Activated B cell treated with CpG ODN at 0.5 μM for 24 hours (primary cell): ENCODE data around the gene SLC25A5. TPM values are rescaled to one million over a fixed set of nuclear protein-coding genes. Genes with fewer than 3 reads are reported as not detected.
"Not testable (repeated sequence)": the region's sequence is repeated elsewhere in the genome, so short reads cannot be mapped to it uniquely, and the experiment has no call there.

Experiments
- ATAC-seq: fragments of 200-7000 bp; cut with Tn5 transposase; one replicate; pipeline ENCODE4 v1.10.0; 2021; ENCODE audit warnings: low read depth, mild to moderate bottlenecking, moderate library complexity
- CTCF ChIA-PET: fragments of 350-600 bp; sonication (Branson Sonifier 250); formaldehyde crosslinking; loops from one replicate; lab custom pipeline; 2021; ENCODE audit warnings: antibody characterized with exemption; lab: Charles Lee
- POLR2A ChIA-PET: fragments of 350-600 bp; sonication (Branson Sonifier 250); formaldehyde crosslinking; loops from one replicate; lab custom pipeline; 2021; ENCODE audit warnings: antibody characterized with exemption; lab: Charles Lee
- DNase-seq: peaks from one replicate; pipeline ENCODE4 v3.0.0; 2022
- H3K27ac Mint-ChIP-seq: one replicate; pipeline ENCODE4 v1.8.0; 2020; ENCODE audit warnings: mixed read lengths
- H3K27me3 Mint-ChIP-seq: one replicate; pipeline ENCODE4 v1.8.0; 2021; ENCODE audit warnings: mixed read lengths
- H3K36me3 Mint-ChIP-seq: one replicate; pipeline ENCODE4 v1.8.0; 2021; ENCODE audit warnings: low read depth, mixed read lengths
- H3K4me1 Mint-ChIP-seq: one replicate; pipeline ENCODE4 v1.8.0; 2021; ENCODE audit warnings: mixed read lengths
- H3K4me3 Mint-ChIP-seq: one replicate; pipeline ENCODE4 v1.8.0; 2020; ENCODE audit warnings: mild to moderate bottlenecking, mixed read lengths
- H3K9me3 Mint-ChIP-seq: one replicate; pipeline ENCODE4 v1.8.0; 2020; ENCODE audit warnings: mixed read lengths
- intact Hi-C: fragments of 100-400 bp; cut with micrococcal nuclease; formaldehyde crosslinking; loops from one replicate; pipeline ENCODE4 v1.15.1; 2024
- total RNA-seq: library from RNA; stranded (reverse); gene quantifications from 2 replicates; pipeline ENCODE4 v1.2.3, GENCODE V29; 2022
- TF ChIP-seq, protein P1 (sequence below): fragments of 200-600 bp; IDR thresholded peaks from one replicate; pipeline ENCODE4 v1.8.0; 2022; ENCODE audit warnings: antibody characterized with exemption, mild to moderate bottlenecking

SLC25A5 gene
- total RNA-seq, 1 donor from 2014 or later = 300 TPM

DNA sequence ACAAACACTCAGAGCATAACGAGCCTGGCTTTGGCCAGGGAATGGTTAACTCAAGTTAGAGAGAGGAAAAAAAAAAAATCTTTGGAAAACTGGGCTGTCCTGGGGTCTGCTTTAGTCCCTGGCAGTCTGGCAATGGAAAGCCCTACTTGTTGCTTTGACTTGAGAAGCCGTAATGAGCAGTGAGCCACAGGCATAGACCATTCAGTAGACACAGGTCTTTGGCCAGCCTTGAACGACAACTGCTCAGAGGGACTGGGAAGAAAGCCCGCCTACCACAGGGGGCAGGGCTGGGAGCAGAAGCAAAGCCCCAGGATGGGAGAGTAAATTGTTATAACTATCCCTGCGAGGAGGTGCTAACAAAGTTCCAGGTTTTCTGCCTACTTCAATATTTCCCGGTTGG, 43.2 kb upstream of the SLC25A5 start:
- intact Hi-C loops = loop anchor here (5.0 kb wide), 1 partner anchor 42 kb away; the partner anchor contains the start of gene SLC25A5
- peaks cover 13% of the 10 kb centered on the region for H3K36me3 Mint-ChIP-seq
- CTCF ChIA-PET = no interaction called here
- H3K9me3 Mint-ChIP-seq = no peaks in the 10 kb centered on the region
- DNase-seq = no peak
- peak overlapping the region; percentile 41 for H3K27ac Mint-ChIP-seq
- H3K4me1 Mint-ChIP-seq = peaks cover 31% of the 10 kb centered on the region
- TF ChIP-seq, protein P1, sequence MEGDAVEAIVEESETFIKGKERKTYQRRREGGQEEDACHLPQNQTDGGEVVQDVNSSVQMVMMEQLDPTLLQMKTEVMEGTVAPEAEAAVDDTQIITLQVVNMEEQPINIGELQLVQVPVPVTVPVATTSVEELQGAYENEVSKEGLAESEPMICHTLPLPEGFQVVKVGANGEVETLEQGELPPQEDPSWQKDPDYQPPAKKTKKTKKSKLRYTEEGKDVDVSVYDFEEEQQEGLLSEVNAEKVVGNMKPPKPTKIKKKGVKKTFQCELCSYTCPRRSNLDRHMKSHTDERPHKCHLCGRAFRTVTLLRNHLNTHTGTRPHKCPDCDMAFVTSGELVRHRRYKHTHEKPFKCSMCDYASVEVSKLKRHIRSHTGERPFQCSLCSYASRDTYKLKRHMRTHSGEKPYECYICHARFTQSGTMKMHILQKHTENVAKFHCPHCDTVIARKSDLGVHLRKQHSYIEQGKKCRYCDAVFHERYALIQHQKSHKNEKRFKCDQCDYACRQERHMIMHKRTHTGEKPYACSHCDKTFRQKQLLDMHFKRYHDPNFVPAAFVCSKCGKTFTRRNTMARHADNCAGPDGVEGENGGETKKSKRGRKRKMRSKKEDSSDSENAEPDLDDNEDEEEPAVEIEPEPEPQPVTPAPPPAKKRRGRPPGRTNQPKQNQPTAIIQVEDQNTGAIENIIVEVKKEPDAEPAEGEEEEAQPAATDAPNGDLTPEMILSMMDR = no peak
- no peaks in the 10 kb centered on the region for H3K27me3 Mint-ChIP-seq
- no peak for ATAC-seq
- H3K4me3 Mint-ChIP-seq = no peak overlapping the region
- POLR2A ChIA-PET = no interaction called here

DNA sequence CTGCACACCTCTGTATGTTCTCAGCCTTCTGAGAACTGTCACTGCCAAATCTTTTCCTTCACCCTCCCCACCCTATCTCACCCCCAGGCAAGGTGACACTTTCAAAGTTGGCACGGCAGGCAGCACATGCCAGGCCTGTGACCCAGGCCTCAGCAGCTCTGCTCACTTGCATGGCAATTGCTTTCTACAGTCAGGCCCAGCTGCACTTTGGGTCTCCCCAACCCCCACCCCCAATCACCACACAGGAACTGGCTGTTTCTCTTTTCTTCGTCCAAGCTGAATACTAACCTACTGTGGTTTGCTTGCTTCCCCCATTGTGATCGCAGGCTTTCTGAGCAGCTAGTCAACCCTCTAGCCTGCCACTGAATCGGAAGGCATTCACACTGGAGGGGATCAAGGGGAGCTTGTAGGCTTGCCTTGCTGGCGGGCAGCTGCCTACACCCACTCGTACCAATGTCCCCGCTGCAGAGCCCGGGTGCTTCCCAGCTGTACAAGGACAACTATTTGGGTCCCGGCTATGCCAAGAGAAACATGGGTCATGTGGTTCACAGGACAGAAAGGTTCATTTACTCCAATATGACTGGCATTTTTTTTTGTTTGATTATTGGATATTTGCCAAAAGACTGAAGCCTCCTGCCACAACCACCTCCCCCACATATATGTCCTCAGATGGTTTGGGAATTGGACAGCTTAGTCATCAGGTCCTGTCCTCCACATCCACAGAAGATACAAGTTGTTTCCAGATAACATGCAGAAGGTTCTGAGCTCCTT, 41.0 kb upstream of the SLC25A5 start:
- intact Hi-C loops = loop anchor here (1.0 to 5.0 kb wide), 3 partner anchors 9 to 40 kb away; partner anchors contain the start of genes SLC25A43 and SLC25A5
- Mint-ChIP-seq H3K36me3 (peaks cover 8% of the 10 kb centered on the region), H3K9me3 (no peaks in the 10 kb centered on the region), H3K27me3 (no peaks in the 10 kb centered on the region), H3K27ac (peak overlapping the region; percentile 92), H3K4me1 (peaks cover 31% of the 10 kb centered on the region), H3K4me3 (peak overlapping the region; percentile 64)
- peak; percentile 15 for DNase-seq
- CTCF ChIA-PET = interaction anchor here (0.8 to 1.1 kb wide), 2 partner anchors 41 to 55 kb away, joined by 3 to 4 read pairs; partner anchors contain the start of gene SLC25A5
- POLR2A ChIA-PET = interaction anchor here (0.5 to 2.3 kb wide), 5 partner anchors 18 to 364 kb away, joined by 3 to 23 read pairs (median 5); partner anchors contain the start of genes RPL39 and SLC25A5
- TF ChIP-seq, protein P1 = no peak
- ATAC-seq = peak; percentile 93

DNA sequence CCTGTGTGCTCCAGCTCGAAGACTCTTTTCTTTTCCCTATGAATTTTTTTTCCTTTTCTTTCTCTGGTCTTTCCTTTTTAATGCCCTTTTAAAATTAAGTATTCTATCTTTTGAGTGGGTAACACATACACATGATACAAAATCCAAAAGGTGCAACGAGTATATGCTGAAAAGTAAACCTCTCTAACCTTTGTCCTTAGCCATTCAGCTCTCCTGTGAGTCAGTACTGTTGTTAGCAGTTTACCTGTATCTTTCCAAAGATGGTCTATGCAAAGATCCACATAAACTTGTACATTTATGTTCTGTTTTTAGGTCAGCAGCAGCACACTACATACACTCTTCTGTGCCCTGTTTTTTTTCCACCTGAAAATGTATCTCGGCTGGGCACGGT, 40.5 kb upstream of the SLC25A5 start:
- peaks cover 2% of the 10 kb centered on the region for H3K36me3 Mint-ChIP-seq
- ChIA-PET CTCF (interaction anchor here (0.8 kb wide), 1 partner anchor 55 kb away, joined by 4 read pairs; no protein-coding TSS in a partner anchor), POLR2A (interaction anchor here (1.1 to 2.3 kb wide), 3 partner anchors 30 to 364 kb away, joined by 3 to 23 read pairs (median 5); partner anchors contain the start of genes RPL39 and SLC25A5)
- peak overlapping the region; percentile 92 for H3K27ac Mint-ChIP-seq
- no peaks in the 10 kb centered on the region for H3K27me3 Mint-ChIP-seq
- TF ChIP-seq, protein P1 = no peak
- H3K4me1 Mint-ChIP-seq = peaks cover 31% of the 10 kb centered on the region
- H3K4me3 Mint-ChIP-seq = peak overlapping the region; percentile 41
- intact Hi-C loops = loop anchor here (1.0 to 5.0 kb wide), 3 partner anchors 9 to 40 kb away; partner anchors contain the start of genes SLC25A43 and SLC25A5
- ATAC-seq (no peak), DNase-seq (no peak)
- H3K9me3 Mint-ChIP-seq = no peaks in the 10 kb centered on the region

DNA sequence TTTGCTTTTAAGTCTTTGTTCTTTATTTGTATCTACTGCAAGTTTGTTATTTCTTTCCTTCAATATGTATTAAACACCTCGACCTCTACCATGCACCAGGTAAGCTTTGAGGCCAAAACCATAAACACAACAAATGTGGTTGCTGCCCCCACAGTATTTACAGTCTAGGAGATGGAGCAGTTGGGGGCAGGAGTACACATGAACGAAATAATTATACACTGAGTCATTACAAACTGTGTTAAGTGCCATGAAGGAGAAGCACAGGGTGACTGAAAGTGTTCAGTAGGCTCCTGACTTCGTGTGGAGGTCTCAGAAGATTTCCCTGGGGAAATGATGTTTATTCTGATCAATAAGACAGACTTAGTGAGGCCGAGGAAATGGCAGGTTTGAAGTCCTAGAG, 38.8 kb upstream of the SLC25A5 start:
- Mint-ChIP-seq H3K27ac (no peak overlapping the region), H3K36me3 (peaks cover 6% of the 10 kb centered on the region)

DNA sequence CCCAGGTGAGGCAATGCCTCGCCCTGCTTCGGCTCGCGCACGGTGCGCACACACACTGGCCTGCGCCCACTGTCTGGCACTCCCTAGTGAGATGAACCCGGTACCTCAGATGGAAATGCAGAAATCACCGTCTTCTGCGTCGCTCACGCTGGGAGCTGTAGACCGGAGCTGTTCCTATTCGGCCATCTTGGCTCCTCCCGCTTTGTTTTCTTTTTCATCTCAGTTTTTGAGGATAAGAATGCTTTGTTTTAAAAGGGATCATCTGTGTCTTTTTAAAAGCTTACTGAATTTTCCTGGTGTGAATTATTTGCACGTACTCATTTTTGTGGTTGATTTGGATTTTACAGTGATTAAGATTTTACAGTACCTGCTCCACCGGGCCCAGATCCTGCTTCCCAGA, 26.9 kb upstream of the SLC25A5 start:
- H3K27ac Mint-ChIP-seq, POLR2A ChIA-PET, H3K9me3 Mint-ChIP-seq, DNase-seq, H3K4me1 Mint-ChIP-seq, CTCF ChIA-PET, H3K36me3 Mint-ChIP-seq, ATAC-seq, H3K4me3 Mint-ChIP-seq, H3K27me3 Mint-ChIP-seq, intact Hi-C loops: not testable (repeated sequence)

More for the DNA sequence above, 38.8 kb upstream of the SLC25A5 start:
- ChIA-PET CTCF (no interaction called here), POLR2A (interaction anchor here (0.7 kb wide), 1 partner anchor 356 kb away, joined by 3 read pairs; no protein-coding TSS in a partner anchor)
- Mint-ChIP-seq H3K9me3 (no peaks in the 10 kb centered on the region), H3K4me1 (peaks cover 31% of the 10 kb centered on the region), H3K4me3 (no peak overlapping the region), H3K27me3 (no peaks in the 10 kb centered on the region)
- TF ChIP-seq, protein P1 = no peak
- DNase-seq (no peak), ATAC-seq (no peak)
- intact Hi-C loops = loop anchor here (5.0 kb wide), 1 partner anchor 38 kb away; the partner anchor contains the start of gene SLC25A5
